GM04504 (cell line): ENCODE measurements around the gene TMTC2.
"Not testable (repeated sequence)": the region's sequence is repeated elsewhere in the genome, so short reads cannot be mapped to it uniquely, and the experiment has no call there.

Experiments used
- DNase-seq: peaks from one replicate; pipeline ENCODE4 v3.0.0-alpha.2; 2012; ENCODE audit warnings: low read depth

Gene TMTC2

DNA sequence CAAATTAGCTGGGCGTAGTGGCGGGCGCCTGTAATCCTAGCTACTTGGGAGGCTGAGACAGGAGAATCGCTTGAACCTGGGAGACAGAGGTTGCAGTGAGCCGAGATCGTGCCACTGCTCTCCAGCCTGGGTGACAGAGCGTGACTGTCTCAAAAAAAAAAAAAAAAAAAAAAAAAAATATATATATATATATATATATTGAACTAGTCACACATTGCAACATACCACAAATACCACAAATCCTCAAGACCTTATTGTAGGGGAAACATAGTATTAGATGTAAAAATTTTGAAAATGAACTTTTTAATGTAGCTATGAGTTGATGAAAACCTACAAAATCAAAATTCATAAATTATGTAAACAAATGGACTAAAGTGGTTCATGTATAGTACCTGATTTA is 158.4 kb downstream of the TMTC2 start:
- DNase-seq: not testable (repeated sequence)

- DNase-seq: no peak
These were observed 162.1 kb downstream of the TMTC2 start for GRCh38 chr12:82848845-82849244.

GRCh38 chr12:82852529-82852928 is 165.8 kb downstream of the TMTC2 start:
- DNase-seq: no peak

GRCh38 chr12:82855872-82856271 is 169.2 kb downstream of the TMTC2 start:
- no peak for DNase-seq

- no peak for DNase-seq
These were observed 170.6 kb downstream of the TMTC2 start for GRCh38 chr12:82857276-82857675.

DNA sequence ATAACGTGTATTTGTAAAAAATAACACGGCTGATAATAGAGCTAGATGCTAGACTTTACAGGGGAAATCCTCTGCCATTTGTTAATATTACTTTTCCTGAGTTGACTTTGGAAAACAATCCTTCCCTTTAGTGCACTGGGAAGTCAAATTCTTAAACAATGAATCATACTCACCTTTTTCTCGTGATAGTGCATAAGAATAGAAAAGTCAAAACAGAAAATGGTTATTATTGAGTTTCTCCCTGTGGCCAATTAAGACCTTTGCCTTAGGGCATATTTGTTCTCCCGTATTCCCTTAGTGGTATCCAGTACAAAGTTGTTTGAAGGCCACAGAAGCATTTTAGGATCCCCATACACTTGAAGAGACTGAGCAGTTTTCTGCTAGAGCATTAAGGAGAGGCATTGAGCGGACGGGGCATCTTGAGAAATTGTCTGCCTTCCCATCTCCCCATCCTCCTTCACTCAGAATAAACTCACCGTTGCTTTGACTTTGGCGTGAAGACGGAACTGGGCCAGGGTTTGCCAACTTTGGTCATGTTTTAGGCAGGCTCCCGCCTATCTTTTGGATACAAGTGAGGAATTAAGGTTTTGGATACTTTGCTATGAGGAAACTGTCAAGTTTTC is 171.3 kb downstream of the TMTC2 start:
- DNase-seq: no peak

GRCh38 chr12:82858534-82858917 is 171.8 kb downstream of the TMTC2 start:
- no peak for DNase-seq

DNA sequence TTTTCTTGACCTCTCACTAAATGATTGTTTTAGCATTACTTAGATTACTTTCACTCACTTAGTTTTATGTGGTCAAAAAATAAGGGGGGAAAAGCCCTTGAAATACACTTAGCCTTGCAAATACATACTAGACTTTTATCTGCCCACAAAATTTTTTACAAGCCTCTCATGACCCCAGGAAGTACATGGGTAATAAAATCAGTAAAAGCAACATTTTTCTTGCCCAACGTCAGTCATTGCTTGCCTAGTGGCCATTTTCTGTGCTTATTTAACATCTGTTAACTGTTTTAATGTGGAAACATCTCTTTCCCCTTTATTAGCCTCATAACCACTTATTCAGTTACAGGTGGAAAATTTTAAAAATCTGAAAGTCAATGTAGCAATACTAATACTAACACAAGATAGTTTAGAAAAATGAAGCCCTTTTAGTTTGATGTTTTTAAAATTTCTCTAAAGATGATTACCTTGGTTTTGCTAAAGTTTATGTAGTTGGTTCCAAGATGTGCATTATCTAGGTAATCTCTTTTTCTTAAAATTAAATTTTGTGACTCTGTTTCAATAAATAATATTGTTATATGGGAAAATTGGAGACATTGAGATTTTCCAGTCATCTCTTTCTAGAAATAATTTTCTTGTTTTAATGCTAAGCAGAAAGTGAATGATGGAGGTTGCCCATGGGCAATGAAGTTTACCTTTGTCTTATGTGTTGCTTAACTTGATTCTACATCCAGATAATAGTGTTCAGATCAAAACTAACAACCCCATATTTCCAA is 175.5 kb downstream of the TMTC2 start:
- DNase-seq: peak; percentile 27

DNA sequence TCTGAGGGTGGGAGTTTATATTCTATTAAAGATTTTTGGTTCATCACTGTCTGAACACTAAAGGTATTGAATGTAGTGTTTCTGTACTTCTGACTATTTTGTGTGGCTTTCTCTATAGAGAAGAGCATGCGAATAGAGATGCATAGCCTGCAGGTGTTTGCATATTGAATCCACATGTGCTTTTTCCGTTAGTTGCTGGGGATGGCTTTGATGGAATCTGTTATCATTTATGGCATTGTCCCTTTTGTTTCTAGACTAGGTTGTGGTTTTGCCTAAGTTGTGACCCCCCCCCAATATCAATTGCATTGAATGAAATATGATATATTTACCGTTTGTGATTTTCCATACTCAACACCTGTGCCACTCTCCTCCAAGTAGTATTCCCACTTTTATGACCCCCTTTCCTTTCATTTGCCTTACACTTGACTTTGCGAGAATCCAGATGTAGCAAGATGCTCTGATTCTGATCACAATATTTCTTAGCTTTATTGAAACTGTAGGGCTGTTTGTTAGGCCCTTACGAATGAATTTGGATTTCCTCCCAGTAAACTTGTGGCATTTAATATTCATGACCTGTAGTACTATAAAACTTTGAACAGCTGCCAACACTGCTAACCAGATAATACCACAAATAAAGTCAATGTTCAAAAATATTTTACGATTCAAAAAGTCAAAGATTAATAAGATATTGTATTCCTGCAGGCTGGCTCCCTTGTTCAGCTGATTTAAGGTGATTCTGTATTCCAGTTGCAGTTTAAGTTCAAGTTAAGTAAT is 176.4 kb downstream of the TMTC2 start:
- no peak for DNase-seq

GRCh38 chr12:82866227-82866775 is 179.6 kb downstream of the TMTC2 start:
- no peak for DNase-seq

GRCh38 chr12:82866946-82867345 is 180.2 kb downstream of the TMTC2 start:
- no peak for DNase-seq

GRCh38 chr12:82867762-82868500 is 181.2 kb downstream of the TMTC2 start:
- DNase-seq: no peak

DNA sequence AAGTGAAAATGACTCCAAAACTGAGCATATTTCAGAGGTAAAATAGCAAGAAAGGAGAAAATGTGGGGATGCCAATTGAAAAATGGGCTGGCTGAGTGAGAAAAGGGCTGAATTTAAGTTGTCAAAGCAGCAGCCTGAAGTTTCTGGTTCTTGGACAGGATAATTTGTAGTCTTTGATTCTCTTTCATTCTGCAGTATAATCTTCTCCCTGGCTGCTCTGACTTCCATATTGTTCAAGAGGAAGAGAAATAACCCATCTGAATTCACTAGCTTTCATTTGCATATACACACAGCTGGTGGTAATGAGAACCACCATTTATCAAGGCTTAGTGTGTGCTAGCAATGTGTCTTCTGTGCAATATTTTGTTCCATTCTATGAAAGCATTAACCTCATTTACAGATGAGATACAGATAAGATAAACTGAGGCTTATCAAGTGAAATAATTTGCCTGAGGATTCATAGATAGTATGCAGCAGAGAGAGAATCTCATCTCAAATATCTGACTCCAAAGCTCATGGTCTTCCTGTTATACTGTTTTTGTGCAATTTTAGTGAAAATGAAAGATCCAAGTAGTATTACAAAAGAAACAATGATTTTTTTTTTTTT is 184.2 kb downstream of the TMTC2 start:
- DNase-seq: no peak

- DNase-seq: no peak
These were observed 185.4 kb downstream of the TMTC2 start for GRCh38 chr12:82872088-82872487.

DNA sequence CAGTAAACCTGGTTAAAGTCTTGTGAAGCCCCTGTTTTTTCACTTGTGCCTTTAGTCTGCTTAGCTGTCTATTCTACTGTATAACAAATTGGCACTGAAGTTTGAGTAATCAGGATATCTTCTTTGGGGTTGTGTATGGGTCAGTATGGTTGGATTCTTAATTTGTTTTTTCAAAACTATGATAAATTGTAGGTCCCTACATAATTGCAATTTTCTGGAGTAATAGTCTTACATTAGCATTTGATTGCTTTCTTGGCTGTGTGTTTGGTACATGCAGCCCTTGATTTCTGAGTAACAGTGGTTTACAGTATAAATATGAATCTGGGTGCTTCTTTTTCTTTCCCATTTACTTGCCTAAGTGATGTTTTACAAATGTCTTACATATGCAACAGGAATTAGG is 186.6 kb downstream of the TMTC2 start:
- DNase-seq: no peak

DNA sequence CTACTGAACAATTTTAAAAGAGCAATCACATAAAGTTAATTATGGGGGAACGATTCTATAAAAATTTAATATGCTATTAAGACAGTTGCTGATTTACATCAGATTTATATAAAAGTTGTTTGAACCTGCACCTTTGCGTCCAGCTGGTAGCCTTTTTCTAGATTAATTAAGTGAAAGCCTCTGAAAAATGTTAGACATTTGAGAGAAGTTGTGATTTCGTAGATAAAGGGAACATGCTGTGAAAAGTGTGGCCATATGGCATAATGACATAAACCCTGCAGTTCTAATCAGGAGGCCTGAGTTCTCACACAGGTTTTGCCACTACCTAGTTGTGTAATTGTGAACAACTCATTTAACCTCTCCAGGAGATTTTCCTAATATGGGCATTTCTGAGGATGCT is 187.2 kb downstream of the TMTC2 start:
- DNase-seq: no peak

GRCh38 chr12:82874945-82875344 is 188.2 kb downstream of the TMTC2 start:
- DNase-seq: no peak

GRCh38 chr12:82876075-82876474 is 189.4 kb downstream of the TMTC2 start:
- DNase-seq: no peak

- no peak for DNase-seq
These were observed 191.3 kb downstream of the TMTC2 start for GRCh38 chr12:82877963-82878362.

DNA sequence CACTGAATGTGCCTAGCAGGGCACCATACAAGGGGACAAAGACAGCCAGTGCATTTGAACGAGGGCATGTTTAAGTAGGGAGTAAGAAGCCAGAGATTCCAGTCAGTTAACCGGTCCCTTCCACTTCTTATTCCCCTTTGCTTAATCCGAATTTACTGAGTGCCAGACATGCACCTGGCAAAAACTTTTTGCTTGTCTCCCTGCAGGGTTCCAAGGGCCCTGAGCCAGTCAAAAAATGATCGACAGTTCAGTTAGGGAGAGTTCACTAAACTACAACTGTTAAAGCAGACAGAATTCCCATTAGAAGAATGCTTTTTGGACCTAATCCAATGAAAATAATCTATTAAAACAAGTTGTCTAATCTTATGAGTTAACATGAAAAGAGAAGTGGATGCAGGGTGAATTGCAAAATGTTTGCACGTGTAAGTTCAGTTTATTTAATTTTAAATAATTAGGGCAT is 193.8 kb downstream of the TMTC2 start:
- no peak for DNase-seq
